Prostate gland (tissue), 2 donors: ENCODE data around the gene LRRC10. TPM values are rescaled to one million over a fixed set of nuclear protein-coding genes. Genes with fewer than 3 reads are reported as not detected.

Experiments used
- DNase-seq: peaks from one replicate; pipeline ENCODE4 v3.0.0-alpha.2; 2019; ENCODE audit warnings: low spot score
- H3K27ac ChIP-seq, 2 donors: fragments of 200-600 bp; sonication (generic); 2 replicates each; pipeline ENCODE4 v1.5.1; 2017 to 2019
- H3K27me3 ChIP-seq: fragments of 200-600 bp; sonication (generic); replicated peaks from 2 replicates; pipeline ENCODE4 v1.5.1; 2019; ENCODE audit not compliant: insufficient read depth
- H3K36me3 ChIP-seq, 2 donors: fragments of 200-600 bp; sonication (generic); 1 replicate in 1 of 2; 2 replicates in 1 of 2; pipeline versions ENCODE4 v1.5.1 to v1.8.1; 2017 to 2019
- H3K4me1 ChIP-seq: fragments of 200-600 bp; sonication (generic); replicated peaks from 2 replicates; pipeline ENCODE4 v1.5.1; 2019
- H3K4me3 ChIP-seq, 2 donors: fragments of 200-600 bp; sonication (generic); 2 replicates each; pipeline ENCODE4 v1.5.1; 2017 to 2019
- H3K9me3 ChIP-seq: fragments of 200-600 bp; sonication (generic); 2 replicates; pipeline ENCODE4 v1.5.1; 2017
- POLR2A ChIP-seq: fragments of 450-650 bp; IDR thresholded peaks from one replicate; pipeline ENCODE4 v1.6.1; 2016; ENCODE audit warnings: antibody characterized with exemption, mild to moderate bottlenecking
- POLR2AphosphoS5 ChIP-seq: sonication (generic); formaldehyde crosslinking; IDR thresholded peaks from one replicate; pipeline ENCODE4 v1.6.1; 2017; ENCODE audit warnings: antibody characterized with exemption
- WGBS: methylation state at CpG from one replicate; pipeline ENCODE4 v1.1.5; 2018; 5-methylcytosine and 5-hydroxymethylcytosine counted together
- intact Hi-C: fragments of 100-400 bp; cut with DNase I; formaldehyde crosslinking; loops from one replicate; pipeline ENCODE4 v1.14.2; 2022
- total RNA-seq, 2 donors: library from RNA; depleted of rRNA; stranded (reverse); fragments of >200 nt; gene quantifications; one replicate each; pipeline ENCODE4 v1.1.0, GENCODE V29; 2016
- TF ChIP-seq, protein P1 (sequence below), 4 experiments: fragments of 200-600 bp in 2 of 4; fragments of 450-650 bp in 2 of 4; sonication (generic) in 2 of 4; IDR thresholded peaks; 1 replicate in 3 of 4; 2 replicates in 1 of 4; pipeline ENCODE4 v1.5.1; 2016 to 2019; ENCODE audit warnings: antibody characterized with exemption in 4 of 4, mild to moderate bottlenecking in 2 of 4, moderate library complexity in 2 of 4

Gene LRRC10, protein sequence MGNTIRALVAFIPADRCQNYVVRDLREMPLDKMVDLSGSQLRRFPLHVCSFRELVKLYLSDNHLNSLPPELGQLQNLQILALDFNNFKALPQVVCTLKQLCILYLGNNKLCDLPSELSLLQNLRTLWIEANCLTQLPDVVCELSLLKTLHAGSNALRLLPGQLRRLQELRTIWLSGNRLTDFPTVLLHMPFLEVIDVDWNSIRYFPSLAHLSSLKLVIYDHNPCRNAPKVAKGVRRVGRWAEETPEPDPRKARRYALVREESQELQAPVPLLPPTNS
- total RNA-seq: not detected

DNA sequence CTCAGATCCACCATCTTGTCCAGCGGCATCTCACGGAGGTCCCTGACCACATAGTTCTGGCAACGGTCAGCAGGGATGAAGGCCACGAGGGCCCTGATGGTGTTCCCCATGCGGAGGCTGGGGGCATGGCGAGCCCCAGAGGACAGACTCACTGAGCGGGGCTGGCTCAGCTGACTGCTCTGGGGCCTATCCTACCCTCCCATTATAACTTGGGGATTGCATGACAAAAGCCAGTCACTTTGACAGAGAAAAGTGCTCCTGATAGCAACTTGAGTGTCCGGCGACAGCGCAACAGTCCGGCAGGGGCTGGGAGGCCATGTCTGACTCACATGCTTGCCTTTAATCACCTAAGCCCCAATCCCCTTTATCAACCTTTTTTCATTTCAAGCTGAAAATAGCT, at the start of gene LRRC10:
LRRC10 (minus strand) TSS at position 179 of the 400 bp plus-strand sequence; CDS start at position 110, 69 bp downstream.
- Histone ChIP-seq H3K4me3 (no peak within 1 kb of the TSS), H3K27ac (no peak within 1 kb of the TSS), H3K9me3 (no peaks in the 10 kb centered on the region), H3K27me3 (no peaks in the 10 kb centered on the region), H3K36me3 (no peaks in the 10 kb centered on the region), H3K4me1 (no peaks in the 10 kb centered on the region)
- TF ChIP-seq, protein P1, sequence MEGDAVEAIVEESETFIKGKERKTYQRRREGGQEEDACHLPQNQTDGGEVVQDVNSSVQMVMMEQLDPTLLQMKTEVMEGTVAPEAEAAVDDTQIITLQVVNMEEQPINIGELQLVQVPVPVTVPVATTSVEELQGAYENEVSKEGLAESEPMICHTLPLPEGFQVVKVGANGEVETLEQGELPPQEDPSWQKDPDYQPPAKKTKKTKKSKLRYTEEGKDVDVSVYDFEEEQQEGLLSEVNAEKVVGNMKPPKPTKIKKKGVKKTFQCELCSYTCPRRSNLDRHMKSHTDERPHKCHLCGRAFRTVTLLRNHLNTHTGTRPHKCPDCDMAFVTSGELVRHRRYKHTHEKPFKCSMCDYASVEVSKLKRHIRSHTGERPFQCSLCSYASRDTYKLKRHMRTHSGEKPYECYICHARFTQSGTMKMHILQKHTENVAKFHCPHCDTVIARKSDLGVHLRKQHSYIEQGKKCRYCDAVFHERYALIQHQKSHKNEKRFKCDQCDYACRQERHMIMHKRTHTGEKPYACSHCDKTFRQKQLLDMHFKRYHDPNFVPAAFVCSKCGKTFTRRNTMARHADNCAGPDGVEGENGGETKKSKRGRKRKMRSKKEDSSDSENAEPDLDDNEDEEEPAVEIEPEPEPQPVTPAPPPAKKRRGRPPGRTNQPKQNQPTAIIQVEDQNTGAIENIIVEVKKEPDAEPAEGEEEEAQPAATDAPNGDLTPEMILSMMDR (IDR thresholded peaks at IDR 0.05): no peak
- TF ChIP-seq POLR2AphosphoS5 (no peak), POLR2A (no peak)
- 96% methylated on average over 11 of the region's 11 CpGs for WGBS
- intact Hi-C loops: no loop called here
- DNase-seq: no peak

- Histone ChIP-seq H3K27me3 (no peaks in the 10 kb centered on the region), H3K9me3 (no peaks in the 10 kb centered on the region), H3K36me3 (no peaks in the 10 kb centered on the region), H3K4me1 (no peaks in the 10 kb centered on the region), H3K27ac (no peak overlapping the region), H3K4me3 (no peak overlapping the region)
- 94% methylated on average over 1 of the region's 1 CpG for WGBS
- no peak for DNase-seq
- TF ChIP-seq POLR2A (no peak), POLR2AphosphoS5 (no peak)
- TF ChIP-seq, protein P1 (IDR thresholded peaks at IDR 0.05): no peak
- intact Hi-C loops: no loop called here
These were observed 49.6 kb upstream of the LRRC10 start for GRCh38 chr12:69660164-69660863.

DNA sequence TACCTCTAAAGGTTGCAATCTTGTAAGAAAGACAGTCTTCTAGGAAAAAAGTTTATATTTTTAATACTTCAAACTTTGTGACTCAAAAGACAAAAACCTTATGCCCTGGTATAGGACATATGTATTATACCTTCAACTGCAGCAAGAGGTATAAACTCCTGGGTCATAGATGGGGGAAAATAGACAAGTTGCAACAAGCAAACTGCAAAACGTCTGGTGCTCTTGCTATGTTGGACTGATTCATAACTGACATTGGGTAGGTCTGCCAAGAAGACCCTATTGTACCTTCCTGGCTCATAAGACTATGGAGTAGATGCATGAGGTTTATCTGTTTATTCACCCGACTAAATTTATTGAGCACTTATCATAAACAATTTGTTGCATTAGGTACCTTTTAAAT, 47.5 kb upstream of the LRRC10 start:
- WGBS: 31% methylated on average over 2 of the region's 2 CpGs
- Histone ChIP-seq H3K4me3 (no peak overlapping the region), H3K27me3 (no peaks in the 10 kb centered on the region), H3K4me1 (no peaks in the 10 kb centered on the region), H3K9me3 (no peaks in the 10 kb centered on the region), H3K36me3 (no peaks in the 10 kb centered on the region), H3K27ac (no peak overlapping the region)
- no peak for DNase-seq
- TF ChIP-seq, protein P1 (IDR thresholded peaks at IDR 0.05): no peak
- TF ChIP-seq POLR2A (no peak), POLR2AphosphoS5 (no peak)
- intact Hi-C loops: no loop called here

GRCh38 chr12:69657376-69658137, 46.9 kb upstream of the LRRC10 start:
- Histone ChIP-seq H3K36me3 (no peaks in the 10 kb centered on the region), H3K4me1 (no peaks in the 10 kb centered on the region), H3K4me3 (no peak overlapping the region), H3K27me3 (no peaks in the 10 kb centered on the region), H3K27ac (no peak overlapping the region), H3K9me3 (no peaks in the 10 kb centered on the region)
- no peak for DNase-seq
- intact Hi-C loops: no loop called here
- WGBS: 75% methylated on average over 9 of the region's 9 CpGs
- TF ChIP-seq POLR2A (no peak), POLR2AphosphoS5 (no peak)
- TF ChIP-seq, protein P1 (IDR thresholded peaks at IDR 0.05): no peak
